Stimulated activated CD4-positive, alpha-beta T cell treated with anti-CD3 and anti-CD28 coated beads, Interleukin-15, amount 100 ng/mL, for 48 hours (primary cell): ENCODE data around the gene TOP1.
"Not testable (repeated sequence)": the region's sequence is repeated elsewhere in the genome, so short reads cannot be mapped to it uniquely, and the experiment has no call there.

Source experiments
- DNase-seq, 2 donors: peaks; one replicate each; pipeline ENCODE4 v3.0.0-alpha.2; 2020; ENCODE audit warnings: low read depth in 2 of 2

The TOP1 gene

GRCh38 chr20:41094353-41095055 lies 65.9 kb downstream of the TOP1 start:
- peak; percentile 11 to 14 for DNase-seq

GRCh38 chr20:41095110-41095969 lies 66.7 kb downstream of the TOP1 start:
- peak in 1 of 2 donors; percentile 24 for DNase-seq

DNA sequence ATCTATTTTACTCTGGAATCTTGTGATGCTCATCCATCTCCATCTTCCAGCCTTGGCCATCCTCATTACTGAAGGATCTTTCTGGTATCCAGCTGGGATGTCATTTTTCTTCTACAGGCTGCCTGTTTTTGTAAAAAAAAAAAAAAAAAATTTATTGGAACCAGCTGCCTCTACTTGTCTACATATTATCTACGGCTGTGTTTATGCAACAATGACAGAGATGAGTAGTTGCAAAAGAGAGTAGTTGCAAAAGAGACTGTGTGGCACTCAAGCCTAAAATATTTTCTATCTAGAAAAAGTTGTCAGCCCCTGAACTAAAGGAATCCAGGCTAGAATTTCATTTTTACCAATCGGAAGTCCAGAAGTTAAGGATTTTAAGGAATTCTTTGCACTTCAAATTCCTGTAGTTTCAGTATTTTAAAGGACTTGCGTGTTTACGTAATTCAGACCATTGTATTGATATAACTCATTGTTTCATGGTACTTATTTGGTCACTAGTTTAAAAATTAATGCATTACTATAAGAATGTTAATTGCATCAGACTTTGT lies 70.2 kb downstream of the TOP1 start:
- DNase-seq: no peak

- DNase-seq: no peak
These were observed 71.4 kb downstream of the TOP1 start for GRCh38 chr20:41100001-41100480.

GRCh38 chr20:41101660-41102059 lies 73.0 kb downstream of the TOP1 start:
- DNase-seq: no peak

DNA sequence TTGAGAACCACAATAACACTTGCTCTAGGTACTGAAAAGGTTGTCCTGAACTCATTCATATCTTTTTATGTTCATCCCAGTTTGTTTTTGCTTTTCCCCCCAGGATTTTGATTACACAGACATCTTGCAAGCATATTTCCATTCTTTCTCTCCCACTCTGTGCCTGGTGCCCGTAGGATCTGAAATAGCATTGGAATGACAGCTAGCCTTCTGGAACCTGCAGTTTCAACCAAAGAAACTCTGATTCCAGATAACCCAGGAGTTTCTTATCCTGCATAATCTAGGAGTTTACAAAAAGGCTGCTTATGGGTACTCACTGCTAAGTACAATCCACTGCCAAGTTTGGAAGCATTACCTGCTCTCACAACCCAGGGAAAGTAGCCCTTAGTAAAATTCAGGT lies 79.9 kb downstream of the TOP1 start:
- no peak for DNase-seq

GRCh38 chr20:41110012-41110411 lies 81.4 kb downstream of the TOP1 start:
- no peak for DNase-seq

GRCh38 chr20:41110930-41111577 lies 82.4 kb downstream of the TOP1 start:
- DNase-seq: no peak

GRCh38 chr20:41111578-41111951 lies 82.9 kb downstream of the TOP1 start:
- no peak for DNase-seq

GRCh38 chr20:41116282-41116956 lies 87.8 kb downstream of the TOP1 start:
- DNase-seq: no peak

GRCh38 chr20:41118159-41118558 lies 89.5 kb downstream of the TOP1 start:
- not testable (repeated sequence) for DNase-seq

DNA sequence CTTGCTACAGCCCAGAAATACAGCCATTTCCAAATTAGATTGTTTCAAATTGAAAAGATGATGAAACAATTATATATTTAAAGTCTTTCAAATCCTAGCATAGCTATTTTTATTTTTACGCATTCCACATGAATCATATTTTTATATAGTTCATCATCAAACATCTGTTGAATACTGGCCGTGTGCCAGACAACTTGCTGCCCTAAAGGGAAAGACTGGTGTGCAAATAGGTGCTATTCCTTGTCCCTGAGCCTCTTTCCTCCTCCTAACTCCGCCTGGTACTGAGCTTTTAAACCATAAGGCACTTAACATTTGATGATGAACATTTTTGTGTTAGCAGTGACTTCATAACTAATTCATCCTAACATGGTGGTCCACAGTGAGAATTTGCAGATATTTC lies 90.0 kb downstream of the TOP1 start:
- DNase-seq: no peak

- DNase-seq: no peak
These were observed 91.3 kb downstream of the TOP1 start for GRCh38 chr20:41119614-41120561.

- no peak for DNase-seq
These were observed 92.8 kb downstream of the TOP1 start for GRCh38 chr20:41121399-41121798.

DNA sequence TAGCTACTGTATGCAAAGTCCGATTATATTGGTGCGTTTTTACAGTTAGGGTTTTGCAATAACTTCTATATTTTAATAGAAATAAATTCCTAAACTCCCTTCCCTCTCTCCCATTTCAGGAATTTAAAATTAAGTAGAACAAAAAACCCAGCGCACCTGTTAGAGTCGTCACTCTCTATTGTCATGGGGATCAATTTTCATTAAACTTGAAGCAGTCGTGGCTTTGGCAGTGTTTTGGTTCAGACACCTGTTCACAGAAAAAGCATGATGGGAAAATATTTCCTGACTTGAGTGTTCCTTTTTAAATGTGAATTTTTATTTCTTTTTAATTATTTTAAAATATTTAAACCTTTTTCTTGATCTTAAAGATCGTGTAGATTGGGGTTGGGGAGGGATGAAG lies 95.0 kb downstream of the TOP1 start:
- DNase-seq: no peak

- DNase-seq: no peak
These were observed 96.0 kb downstream of the TOP1 start for GRCh38 chr20:41124451-41125094.

DNA sequence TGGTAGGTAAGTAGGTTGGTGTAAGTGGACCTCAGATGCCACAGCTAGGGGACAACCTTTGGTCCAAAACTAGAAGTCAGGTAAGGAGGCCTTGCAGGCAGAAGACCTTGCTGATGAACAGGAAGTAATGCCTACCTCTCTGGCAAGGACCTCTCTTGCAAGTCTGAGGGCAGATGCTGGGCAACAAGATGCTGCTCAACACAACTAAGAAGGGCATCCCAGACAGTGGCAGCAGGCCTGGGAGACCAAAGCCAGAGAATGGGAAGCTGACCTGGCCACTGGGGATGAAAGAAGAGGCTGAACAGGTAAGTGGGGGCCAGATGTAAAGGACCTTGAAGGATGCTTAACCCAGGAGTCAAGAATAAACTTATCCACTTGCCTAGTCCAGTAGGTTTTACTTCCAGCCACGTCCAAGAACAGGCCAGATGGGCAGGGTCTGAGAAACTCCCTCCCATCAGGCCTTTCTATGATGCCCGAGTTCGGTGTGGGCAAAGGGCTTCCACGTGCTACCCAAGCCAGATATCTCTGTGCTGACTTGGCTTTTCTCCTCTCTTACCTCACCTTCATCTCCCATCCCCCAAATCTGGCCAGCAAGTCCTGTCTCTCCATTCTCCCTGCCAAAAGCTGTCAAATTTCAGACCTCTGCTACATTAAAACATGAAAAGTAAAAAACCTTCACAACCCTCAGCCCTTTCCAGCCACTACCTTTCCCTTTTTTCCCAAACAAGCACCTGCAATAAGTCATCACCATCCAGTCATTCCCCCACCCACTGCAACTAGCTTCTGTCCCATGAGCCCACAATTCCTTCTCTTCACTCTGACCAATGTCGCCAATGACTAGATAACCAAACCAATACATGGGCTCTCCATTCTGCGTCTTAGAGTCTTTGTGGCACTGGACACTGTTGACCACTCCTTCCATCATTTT lies 97.2 kb downstream of the TOP1 start:
- no peak for DNase-seq

DNA sequence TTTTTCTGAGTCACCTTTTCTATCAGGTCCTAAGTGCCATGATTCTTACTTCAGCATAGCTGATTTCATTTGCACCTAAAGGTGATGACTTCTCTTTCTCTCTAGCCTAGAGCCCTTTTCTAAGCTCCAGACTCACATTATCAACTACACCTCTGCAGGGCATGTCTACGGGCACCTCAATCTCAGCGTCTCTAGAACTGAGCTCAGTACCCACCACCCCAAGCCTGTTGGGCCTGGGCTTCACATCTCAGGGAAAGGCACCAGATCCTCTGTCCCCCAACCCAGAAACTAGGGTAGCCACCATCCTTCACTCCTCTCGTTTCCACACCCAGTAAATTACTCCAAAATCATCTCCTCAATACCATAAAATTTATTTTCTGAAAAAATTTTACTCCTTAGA lies 98.1 kb downstream of the TOP1 start:
- no peak for DNase-seq

DNA sequence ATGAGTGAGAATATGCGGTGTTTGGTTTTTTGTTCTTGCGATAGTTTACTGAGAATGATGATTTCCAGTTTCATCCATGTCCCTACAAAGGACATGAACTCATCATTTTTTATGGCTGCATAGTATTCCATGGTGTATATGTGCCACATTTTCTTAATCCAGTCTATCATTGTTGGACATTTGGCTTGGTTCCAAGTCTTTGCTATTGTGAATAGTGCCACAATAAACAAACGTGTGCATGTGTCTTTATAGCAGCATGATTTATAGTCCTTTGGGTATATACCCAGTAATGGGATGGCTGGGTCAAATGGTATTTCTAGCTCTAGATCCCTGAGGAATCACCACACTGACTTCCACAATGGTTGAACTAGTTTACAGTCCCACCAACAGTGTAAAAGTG lies 99.7 kb downstream of the TOP1 start:
- DNase-seq: not testable (repeated sequence)
